Coronary artery (tissue), 2 donors: Measurements from ENCODE around the gene COPS2.
"Not testable (repeated sequence)": the region's sequence is repeated elsewhere in the genome, so short reads cannot be mapped to it uniquely, and the experiment has no call there.

Experiments
- DNase-seq: peaks from one replicate; pipeline ENCODE4 v3.0.0-alpha.2; 2017; ENCODE audit warnings: low spot score
- H3K27ac ChIP-seq, 2 donors: fragments of 200-600 bp; sonication (generic); one replicate each; pipeline ENCODE4 v1.5.1; 2016 to 2019
- H3K4me3 ChIP-seq: fragments of 200-600 bp; sonication (generic); 2 replicates; pipeline ENCODE4 v1.5.1; 2016; ENCODE audit warnings: mild to moderate bottlenecking, moderate library complexity
- CTCF ChIP-seq: fragments of 200-600 bp; sonication (generic); IDR thresholded peaks from one replicate; pipeline ENCODE4 v1.5.1; 2019; ENCODE audit warnings: antibody characterized with exemption

COPS2 gene

GRCh38 chr15:49075881-49076280, 79.5 kb downstream of the COPS2 start:
- no peak for DNase-seq
- Histone ChIP-seq H3K4me3 (no peak overlapping the region), H3K27ac (no peak overlapping the region)
- no peak for TF ChIP-seq CTCF

- not testable (repeated sequence) for DNase-seq, H3K27ac ChIP-seq, H3K4me3 ChIP-seq
These were observed 80.7 kb downstream of the COPS2 start for GRCh38 chr15:49074589-49075287.
